HG02884 (cell line): ENCODE data around the gene TCL1A.

Experiments
- ATAC-seq: cut with Tn5 transposase; IDR thresholded peaks from one replicate; pipeline ENCODE4 v1.9.1; 2021; ENCODE audit warnings: mild to moderate bottlenecking, moderate library complexity; ENCODE audit not compliant: unreplicated experiment

The TCL1A gene

GRCh38 chr14:95707327-95707726 is 6.6 kb downstream of the TCL1A start:
- no peak for ATAC-seq

GRCh38 chr14:95705518-95705917 is 8.4 kb downstream of the TCL1A start:
- no peak for ATAC-seq

GRCh38 chr14:95703805-95704204 is 10.1 kb downstream of the TCL1A start:
- no peak for ATAC-seq

GRCh38 chr14:95703341-95703740 is 10.6 kb downstream of the TCL1A start:
- no peak for ATAC-seq

GRCh38 chr14:95701846-95702221 is 12.1 kb downstream of the TCL1A start:
- ATAC-seq, result no peak

GRCh38 chr14:95700221-95700976 is 13.5 kb downstream of the TCL1A start:
- ATAC-seq, result no peak

- ATAC-seq, result no peak
Observed at GRCh38 chr14:95699412-95699811, 14.5 kb downstream of the TCL1A start.

- no peak for ATAC-seq
Observed at GRCh38 chr14:95698287-95698686, 15.6 kb downstream of the TCL1A start.

- ATAC-seq, result no peak
Observed at GRCh38 chr14:95697764-95698163, 16.2 kb downstream of the TCL1A start.

GRCh38 chr14:95696741-95697140 is 17.2 kb downstream of the TCL1A start:
- no peak for ATAC-seq

GRCh38 chr14:95695913-95696312 is 18.0 kb downstream of the TCL1A start:
- no peak for ATAC-seq

GRCh38 chr14:95695051-95695450 is 18.9 kb downstream of the TCL1A start:
- no peak for ATAC-seq

- no peak for ATAC-seq
Observed at GRCh38 chr14:95692109-95692508, 21.8 kb downstream of the TCL1A start.

GRCh38 chr14:95691591-95691990 is 22.3 kb downstream of the TCL1A start:
- ATAC-seq, result no peak

GRCh38 chr14:95690815-95691214 is 23.1 kb downstream of the TCL1A start:
- no peak for ATAC-seq

GRCh38 chr14:95689441-95689840 is 24.5 kb downstream of the TCL1A start:
- no peak for ATAC-seq

- ATAC-seq, result no peak
Observed at GRCh38 chr14:95686935-95687334, 27.0 kb downstream of the TCL1A start.

- ATAC-seq, result no peak
Observed at GRCh38 chr14:95685978-95686922, 27.7 kb downstream of the TCL1A start, which contains the start of gene TCL1B. TCL1B (plus strand) TSS chr14:95686426; CDS start chr14:95686468, 42 bp downstream.

- no peak for ATAC-seq
Observed at GRCh38 chr14:95683793-95684192, 30.1 kb downstream of the TCL1A start.

- no peak for ATAC-seq
Observed at GRCh38 chr14:95681153-95681552, 32.8 kb downstream of the TCL1A start.

- ATAC-seq, result no peak
Observed at GRCh38 chr14:95679998-95680735, 33.8 kb downstream of the TCL1A start.
